ENCODE data around the gene FADS6. TPM values are rescaled to one million over a fixed set of nuclear protein-coding genes. Genes with fewer than 3 reads are reported as not detected.
A peak's percentile ranks its signal among the peaks of the same experiment; 100 is the strongest.

Gene FADS6
- total RNA-seq, 2 experiments from 2014 or later, result not detected

- H3K36me3 Mint-ChIP-seq (ENCODE audit: low read depth), result peaks cover 5% of the 10 kb centered on the region
- H3K27ac Mint-ChIP-seq, result peak within 1 kb of the TSS; percentile 92
- Histone ChIP-seq H3K27ac (ENCODE audit: low read depth in 1 of 2, low read length in 2 of 2) (peak within 1 kb of the TSS; percentile 89 to 92), H3K4me3 (ENCODE audit: low read length) (peak within 1 kb of the TSS; percentile 67), H3K9me3 (ENCODE audit: control insufficient read depth in 1 of 2, insufficient read depth in 1 of 2, low read length in 2 of 2) (no peaks in the 10 kb centered on the region), H3K36me3 (ENCODE audit: insufficient read depth, low read length) (peaks cover 3% of the 10 kb centered on the region), H3K4me1 (ENCODE audit: insufficient read depth, low read length) (peaks cover 25% of the 10 kb centered on the region), H3K27me3 (ENCODE audit: control insufficient read depth in 1 of 2, insufficient read depth in 2 of 2, low read length in 2 of 2) (no peaks in the 10 kb centered on the region)
- POLR2A ChIA-PET, result interaction anchor here (0.6 to 1.9 kb wide), 25 partner anchors 10 to 795 kb away, joined by 3 to 17 read pairs (median 4); partner anchors contain the start of genes CD300LD, GGA3, GRIN2C and MIF4GD
- H3K9me3 Mint-ChIP-seq, result no peaks in the 10 kb centered on the region
- no peak for TF ChIP-seq CTCF (IDR thresholded peaks at IDR 0.05)
- H3K4me3 Mint-ChIP-seq, result peak within 1 kb of the TSS; percentile 90
- H3K4me1 Mint-ChIP-seq (ENCODE audit: low read depth), result peaks cover 24% of the 10 kb centered on the region
- ATAC-seq (ENCODE audit: poor library complexity), result peak; percentile 1
- intact Hi-C loops (cut with DNase I, micrococcal nuclease), result loop anchor here (2.0 to 5.0 kb wide), 3 partner anchors 20 to 390 kb away; partner anchors contain the start of genes GGA3 (in 1 of the 2), MRPS7 (in 1 of the 2) and NAT9 (in 1 of the 2)
- DNase-seq, result peak in 1 of 14 experiments; percentile 19
- no peaks in the 10 kb centered on the region for H3K27me3 Mint-ChIP-seq
- CTCF ChIA-PET, result interaction anchor here (0.7 to 1.6 kb wide), 4 partner anchors 10 to 136 kb away, joined by 3 to 9 read pairs (median 6); partner anchors contain the start of gene GRIN2C
Measured at GRCh38 chr17:74872313-74873036, 21.0 kb downstream of the FADS6 start, which contains the start of gene FDXR. Gene FDXR (minus strand): TSS chr17:74872994. CDS start chr17:74872944, 50 bp downstream.

- no peak overlapping the region for H3K4me3 ChIP-seq (ENCODE audit: low read length)
- H3K27ac Mint-ChIP-seq, result no peak overlapping the region
Measured at GRCh38 chr17:74871356-74872076, 21.9 kb downstream of the FADS6 start.

More at GRCh38 chr17:74871356-74872076, 21.9 kb downstream of the FADS6 start:
- TF ChIP-seq CTCF (IDR thresholded peaks at IDR 0.05), result no peak
- intact Hi-C loops (cut with DNase I, micrococcal nuclease), result loop anchor here (2.0 to 5.0 kb wide), 3 partner anchors 19 to 391 kb away; partner anchors contain the start of genes GGA3 (in 1 of the 2), MRPS7 (in 1 of the 2) and NAT9 (in 1 of the 2)
- ChIA-PET CTCF (interaction anchor here (1.0 kb wide), 1 partner anchor 9 kb away, joined by 5 read pairs; no protein-coding TSS in a partner anchor), POLR2A (no interaction called here)
- Mint-ChIP-seq H3K4me3 (peak overlapping the region; percentile 52), H3K36me3 (ENCODE audit: low read depth) (peaks cover 5% of the 10 kb centered on the region), H3K4me1 (ENCODE audit: low read depth) (peaks cover 24% of the 10 kb centered on the region), H3K9me3 (no peaks in the 10 kb centered on the region), H3K27me3 (no peaks in the 10 kb centered on the region)
- peaks cover 3% of the 10 kb centered on the region for H3K36me3 ChIP-seq (ENCODE audit: insufficient read depth, low read length)
- H3K27me3 ChIP-seq (ENCODE audit: control insufficient read depth in 1 of 2, insufficient read depth in 2 of 2, low read length in 2 of 2), result no peaks in the 10 kb centered on the region
- no peak overlapping the region for H3K27ac ChIP-seq (ENCODE audit: low read depth in 1 of 2, low read length in 2 of 2)
- no peaks in the 10 kb centered on the region for H3K9me3 ChIP-seq (ENCODE audit: control insufficient read depth in 1 of 2, insufficient read depth in 1 of 2, low read length in 2 of 2)
- ATAC-seq (ENCODE audit: poor library complexity) (no peak), DNase-seq (no peak)
- H3K4me1 ChIP-seq (ENCODE audit: insufficient read depth, low read length), result peaks cover 25% of the 10 kb centered on the region
